HG02973 (cell line): ENCODE results near the gene IQSEC1.

ENCODE experiments used
- ATAC-seq: cut with Tn5 transposase; IDR thresholded peaks from one replicate; pipeline ENCODE4 v1.9.1; 2021; ENCODE audit warnings: moderate library complexity; ENCODE audit not compliant: unreplicated experiment

The IQSEC1 gene

DNA sequence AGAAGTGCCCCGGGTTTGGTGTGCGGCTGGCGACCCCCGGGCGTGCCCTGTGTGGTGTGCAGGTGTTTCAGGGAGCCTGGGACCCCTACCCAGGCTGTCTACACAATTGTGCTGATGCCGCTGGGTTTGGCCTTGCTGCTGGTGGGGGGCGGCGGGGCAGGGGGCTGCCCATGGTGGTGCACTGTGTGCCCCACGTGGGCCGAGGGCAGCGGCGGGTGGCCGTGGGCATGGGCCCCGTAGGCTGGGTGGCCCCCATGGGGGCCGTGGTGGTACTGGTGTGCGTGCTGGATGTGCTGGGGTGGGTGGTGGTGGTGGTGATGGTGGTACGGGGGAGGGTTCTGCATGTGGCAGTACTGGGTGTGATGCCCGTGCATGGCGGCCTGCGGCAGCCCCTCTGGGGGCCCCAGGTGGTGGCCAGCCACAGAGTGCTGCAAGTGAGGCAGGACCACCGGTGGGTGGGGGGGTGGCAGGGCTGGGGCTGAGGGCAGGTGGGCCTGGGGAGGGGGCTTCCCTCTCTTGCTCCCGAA lies 172.3 kb downstream of the IQSEC1 start:
- ATAC-seq = no peak

GRCh38 chr3:12898965-12899755 lies 174.1 kb downstream of the IQSEC1 start:
- no peak for ATAC-seq

- ATAC-seq = no peak
These were observed 174.8 kb downstream of the IQSEC1 start for GRCh38 chr3:12898290-12898964.

GRCh38 chr3:12897381-12898289 lies 175.6 kb downstream of the IQSEC1 start:
- ATAC-seq = no peak

- no peak for ATAC-seq
These were observed 176.9 kb downstream of the IQSEC1 start for GRCh38 chr3:12896063-12896985.

DNA sequence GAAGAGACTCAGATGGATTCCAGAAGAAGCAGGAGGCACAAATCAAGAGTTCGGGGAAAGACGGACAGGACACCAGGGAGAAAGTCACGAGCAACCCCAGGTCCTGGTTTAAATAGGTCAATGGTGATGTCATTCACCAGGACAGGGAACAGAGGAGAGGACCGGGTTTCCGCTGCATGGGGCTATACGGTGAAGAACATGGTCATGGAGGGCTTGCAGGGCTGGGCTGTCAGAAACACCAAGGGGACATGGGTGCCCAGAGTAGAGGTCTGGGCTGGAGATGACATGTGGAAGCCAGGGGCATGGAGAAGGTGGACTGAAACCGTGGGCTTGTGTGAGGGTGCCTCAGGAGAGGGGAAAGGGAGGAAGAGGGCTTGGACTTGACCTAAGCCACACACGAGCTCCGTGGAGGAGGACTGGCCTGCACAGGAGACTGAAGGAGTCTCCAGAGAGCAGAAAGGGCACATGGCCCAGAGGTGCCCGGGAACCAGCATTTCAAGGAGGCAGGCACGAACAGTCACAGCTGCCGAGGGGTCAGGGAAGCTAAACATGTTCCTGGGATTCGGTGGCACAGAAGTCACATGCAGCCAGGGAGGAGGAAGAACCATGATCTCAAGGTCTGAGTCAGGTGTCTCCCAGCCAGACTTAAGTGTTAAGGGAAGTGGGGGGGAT lies 177.7 kb downstream of the IQSEC1 start:
- ATAC-seq = no peak

DNA sequence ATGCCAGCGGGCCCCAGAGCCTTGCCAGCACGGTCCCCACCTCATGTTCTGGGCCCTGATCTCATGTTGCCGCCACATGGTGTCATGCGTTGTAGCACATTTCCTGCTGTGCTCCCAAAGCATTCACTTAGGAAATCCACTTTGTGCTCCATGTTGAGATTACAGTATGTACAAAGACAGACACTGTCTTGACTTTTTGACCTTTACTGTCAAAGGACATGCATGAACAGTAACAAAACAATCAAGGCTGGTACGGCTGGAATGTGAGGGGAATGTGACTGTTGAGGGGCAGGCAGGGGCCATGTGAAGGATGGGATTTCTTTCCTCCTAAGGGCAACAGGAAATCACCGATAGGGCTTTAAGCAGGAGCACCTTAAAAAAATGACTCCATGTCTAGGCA lies 178.6 kb downstream of the IQSEC1 start:
- ATAC-seq = no peak

GRCh38 chr3:12893852-12894251 lies 179.4 kb downstream of the IQSEC1 start:
- ATAC-seq = no peak

DNA sequence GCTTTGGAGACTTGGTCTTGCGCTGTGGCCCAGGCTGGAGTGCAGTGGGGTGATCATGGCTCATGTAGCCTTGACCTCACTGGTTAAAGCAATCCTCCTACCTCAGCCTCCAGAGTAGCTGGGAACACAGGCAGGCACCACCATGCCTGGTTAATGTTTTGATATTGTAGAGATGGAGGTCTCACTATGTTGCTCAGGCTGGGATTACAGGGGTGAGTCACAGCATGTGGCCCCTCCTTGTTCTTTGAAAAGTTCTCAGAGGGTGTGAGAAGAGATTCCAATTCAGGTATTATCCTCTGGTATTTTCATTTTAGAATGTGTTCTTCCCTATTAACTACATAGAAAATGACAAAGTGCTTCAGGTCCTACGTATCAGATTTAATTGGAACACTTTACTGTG lies 180.0 kb downstream of the IQSEC1 start:
- no peak for ATAC-seq

- ATAC-seq = no peak
These were observed 180.4 kb downstream of the IQSEC1 start for GRCh38 chr3:12892840-12893189.

- no peak for ATAC-seq
These were observed 181.0 kb downstream of the IQSEC1 start for GRCh38 chr3:12891985-12892839.

- ATAC-seq = no peak
These were observed 181.7 kb downstream of the IQSEC1 start for GRCh38 chr3:12891391-12891984.

GRCh38 chr3:12890610-12891390 lies 182.4 kb downstream of the IQSEC1 start:
- no peak for ATAC-seq

- no peak for ATAC-seq
These were observed 186.5 kb downstream of the IQSEC1 start for GRCh38 chr3:12886736-12887135.

- ATAC-seq = peak; percentile 48
These were observed 187.0 kb downstream of the IQSEC1 start for GRCh38 chr3:12886106-12886679.

DNA sequence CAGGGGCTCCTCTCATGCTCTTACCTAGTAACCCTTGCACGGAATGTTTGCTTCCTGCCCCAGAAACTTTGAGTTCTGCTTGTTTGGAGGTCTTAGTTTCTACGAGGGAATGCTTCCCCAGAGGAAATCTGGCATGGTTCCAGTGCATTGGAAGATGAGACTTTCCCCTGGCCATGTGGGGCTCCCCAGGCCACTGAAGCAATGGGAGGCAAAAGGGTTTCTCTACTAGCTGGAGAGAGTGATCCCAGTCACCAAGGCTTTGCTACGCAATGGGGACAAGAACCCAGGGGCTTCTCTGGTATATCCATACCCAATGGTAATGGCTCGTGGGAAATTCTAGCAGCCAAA lies 187.7 kb downstream of the IQSEC1 start:
- ATAC-seq = no peak
